KOPT-K1 (cell line): ENCODE results near the gene ANKRD6.
"Not testable (repeated sequence)": the region's sequence is repeated elsewhere in the genome, so short reads cannot be mapped to it uniquely, and the experiment has no call there.

ENCODE experiments used
- H3K27ac ChIP-seq: fragments of 200-600 bp; sonication (generic); 2 replicates; pipeline ENCODE4 v1.5.1; 2016; ENCODE audit warnings: antibody characterized with exemption, mild to moderate bottlenecking, low read depth, low read length; ENCODE audit not compliant: poor library complexity, severe bottlenecking
- H3K36me3 ChIP-seq: fragments of 200-600 bp; sonication (generic); 2 replicates; pipeline ENCODE4 v1.5.1; 2017; ENCODE audit warnings: antibody characterized with exemption, mild to moderate bottlenecking, low read length, moderate library complexity; ENCODE audit not compliant: insufficient read depth
- H3K9me3 ChIP-seq: fragments of 200-600 bp; sonication (generic); 2 replicates; pipeline ENCODE4 v1.5.1; 2017; ENCODE audit warnings: antibody characterized with exemption, low read length, mild to moderate bottlenecking; ENCODE audit not compliant: insufficient read depth, poor library complexity, severe bottlenecking

ANKRD6 gene

GRCh38 chr6:89636412-89636811, 203.5 kb downstream of the ANKRD6 start:
- H3K9me3 ChIP-seq, H3K27ac ChIP-seq: not testable (repeated sequence)
- H3K36me3 ChIP-seq: peaks cover 37% of the 10 kb centered on the region

DNA sequence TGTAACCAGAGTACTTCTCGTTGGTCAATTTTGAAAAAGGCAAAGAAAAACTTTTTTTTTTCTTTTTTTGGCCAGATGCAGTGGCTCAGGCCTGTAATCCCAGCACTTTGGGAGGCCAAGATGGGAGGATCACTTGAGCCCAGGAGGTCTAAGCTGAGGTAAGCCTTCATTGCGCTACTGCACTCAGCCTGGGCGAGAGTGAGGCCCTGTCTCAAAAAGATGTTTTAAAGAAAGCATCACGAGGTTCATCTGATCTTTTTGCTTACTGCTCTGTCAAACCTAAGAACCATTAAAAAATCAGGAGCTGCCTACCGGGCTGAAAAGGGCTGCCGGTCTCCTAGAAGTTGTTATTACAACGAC, 205.0 kb downstream of the ANKRD6 start:
- Histone ChIP-seq H3K9me3 (no peaks in the 10 kb centered on the region), H3K36me3 (peaks cover 48% of the 10 kb centered on the region), H3K27ac (peak overlapping the region; percentile 92)

GRCh38 chr6:89638320-89639195, 205.6 kb downstream of the ANKRD6 start, which contains the start of gene LYRM2:
LYRM2 (minus strand) TSS chr6:89638747; CDS start chr6:89638716, 31 bp downstream.
- Histone ChIP-seq H3K9me3 (no peaks in the 10 kb centered on the region), H3K36me3 (peaks cover 51% of the 10 kb centered on the region), H3K27ac (peak within 1 kb of the TSS; percentile 92)

- Histone ChIP-seq H3K9me3 (no peaks in the 10 kb centered on the region), H3K27ac (no peak overlapping the region), H3K36me3 (peaks cover 59% of the 10 kb centered on the region)
Observed at GRCh38 chr6:89640804-89641203, 207.9 kb downstream of the ANKRD6 start.

DNA sequence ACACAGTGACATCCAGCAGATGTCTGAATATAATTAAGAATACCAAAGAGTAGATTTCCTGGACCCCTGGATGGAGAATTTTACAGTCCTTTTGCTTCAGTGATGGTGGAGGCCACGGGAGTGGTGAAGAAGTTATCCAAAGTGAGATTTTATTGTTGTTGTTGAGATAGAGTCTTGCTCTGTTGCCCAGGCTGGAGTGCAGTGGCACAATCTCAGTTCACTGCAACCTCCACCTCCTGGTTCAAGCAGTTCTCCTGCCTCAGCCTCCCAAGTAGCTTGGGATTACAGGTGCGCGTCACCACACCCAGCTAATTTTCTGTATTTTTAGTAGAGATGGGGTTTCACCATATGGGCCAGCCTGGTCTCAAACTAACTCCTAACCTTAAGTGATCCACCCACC, 208.6 kb downstream of the ANKRD6 start:
- not testable (repeated sequence) for H3K27ac ChIP-seq, H3K9me3 ChIP-seq
- peaks cover 59% of the 10 kb centered on the region for H3K36me3 ChIP-seq

DNA sequence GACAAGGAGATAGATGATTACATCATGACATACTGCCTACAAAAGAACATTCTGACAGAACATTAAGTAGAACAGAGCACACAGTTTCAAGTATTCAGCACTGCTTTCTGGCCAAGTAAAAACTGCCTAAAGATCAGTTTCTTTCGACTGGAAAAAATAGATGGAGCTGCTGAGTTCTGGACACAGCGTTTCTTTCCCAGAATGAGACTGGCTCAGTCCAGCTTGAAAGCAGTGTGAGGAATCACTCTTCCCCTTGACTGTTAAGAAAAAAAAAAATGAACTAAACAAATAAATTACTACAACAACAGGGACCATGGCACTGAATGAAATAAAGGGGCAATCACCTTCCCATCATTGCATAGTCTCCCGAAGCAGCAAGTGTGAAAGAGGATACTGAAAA, 210.0 kb downstream of the ANKRD6 start:
- Histone ChIP-seq H3K9me3 (no peaks in the 10 kb centered on the region), H3K36me3 (peaks cover 65% of the 10 kb centered on the region), H3K27ac (no peak overlapping the region)

DNA sequence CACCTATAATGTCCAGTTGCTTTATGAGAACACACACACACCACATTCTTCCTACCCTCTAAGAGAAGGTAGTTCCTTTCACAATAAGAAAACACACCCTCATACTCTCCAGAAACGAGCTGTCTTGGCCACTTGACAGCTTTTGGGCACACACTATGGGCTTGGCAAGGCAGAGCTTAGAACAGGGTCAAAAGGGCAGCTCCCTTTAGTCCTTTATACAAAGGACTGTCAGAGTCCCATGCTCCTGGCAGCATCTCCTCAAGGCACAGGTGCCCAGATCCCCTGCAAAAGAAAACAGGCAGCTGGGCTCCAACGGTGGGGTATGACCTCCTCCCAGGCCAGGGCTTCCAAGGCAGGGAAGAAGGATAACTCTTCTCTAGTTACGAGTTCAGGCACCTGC, 210.5 kb downstream of the ANKRD6 start:
- no peaks in the 10 kb centered on the region for H3K9me3 ChIP-seq
- H3K36me3 ChIP-seq: peaks cover 69% of the 10 kb centered on the region
- no peak overlapping the region for H3K27ac ChIP-seq

GRCh38 chr6:89644864-89645263, 211.9 kb downstream of the ANKRD6 start:
- Histone ChIP-seq H3K36me3 (peaks cover 84% of the 10 kb centered on the region), H3K27ac (no peak overlapping the region), H3K9me3 (no peaks in the 10 kb centered on the region)

DNA sequence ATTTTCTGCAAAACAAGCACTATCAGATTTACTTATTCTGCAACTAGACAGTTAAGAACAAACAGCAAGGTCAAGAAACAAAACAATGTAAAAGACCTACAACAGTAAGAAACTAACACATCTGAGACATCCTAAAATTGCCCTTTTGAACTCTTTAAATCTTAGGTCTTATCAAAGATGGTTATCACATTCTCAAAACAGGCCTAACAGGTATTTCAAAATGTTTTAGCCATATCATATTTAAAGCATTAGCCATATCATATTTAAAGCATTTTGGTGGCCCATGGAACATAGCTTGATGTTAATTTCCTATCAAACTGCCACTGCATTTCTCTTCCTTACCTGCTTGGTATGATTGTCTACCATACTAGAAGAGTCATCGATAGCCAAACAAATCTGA, 216.7 kb downstream of the ANKRD6 start:
- peaks cover 100% of the 10 kb centered on the region for H3K36me3 ChIP-seq
- H3K27ac ChIP-seq: no peak overlapping the region
- H3K9me3 ChIP-seq: no peaks in the 10 kb centered on the region

DNA sequence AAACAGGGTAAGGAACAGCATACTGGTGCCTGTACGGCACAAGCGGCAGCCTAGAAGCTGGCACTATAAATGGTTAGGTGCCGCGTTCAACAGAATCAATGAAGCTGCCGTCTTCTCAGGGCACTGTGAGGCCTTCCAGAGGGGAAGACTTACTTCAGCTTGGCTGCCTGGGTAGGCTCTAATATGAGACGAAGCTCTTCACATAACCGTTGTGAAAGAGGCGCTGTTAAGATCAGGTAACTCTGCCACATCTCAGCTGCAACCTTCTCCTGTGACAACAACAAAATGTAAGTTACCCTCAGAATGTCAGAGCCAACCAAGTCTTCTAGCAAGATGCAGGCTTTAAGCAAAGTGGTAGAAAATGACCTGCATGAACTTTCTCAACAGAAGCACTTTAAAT, 217.6 kb downstream of the ANKRD6 start:
- Histone ChIP-seq H3K36me3 (peaks cover 100% of the 10 kb centered on the region), H3K9me3 (no peaks in the 10 kb centered on the region), H3K27ac (no peak overlapping the region)

GRCh38 chr6:89655122-89655521, 222.2 kb downstream of the ANKRD6 start:
- H3K36me3 ChIP-seq: peaks cover 100% of the 10 kb centered on the region
- no peaks in the 10 kb centered on the region for H3K9me3 ChIP-seq
- H3K27ac ChIP-seq: no peak overlapping the region

DNA sequence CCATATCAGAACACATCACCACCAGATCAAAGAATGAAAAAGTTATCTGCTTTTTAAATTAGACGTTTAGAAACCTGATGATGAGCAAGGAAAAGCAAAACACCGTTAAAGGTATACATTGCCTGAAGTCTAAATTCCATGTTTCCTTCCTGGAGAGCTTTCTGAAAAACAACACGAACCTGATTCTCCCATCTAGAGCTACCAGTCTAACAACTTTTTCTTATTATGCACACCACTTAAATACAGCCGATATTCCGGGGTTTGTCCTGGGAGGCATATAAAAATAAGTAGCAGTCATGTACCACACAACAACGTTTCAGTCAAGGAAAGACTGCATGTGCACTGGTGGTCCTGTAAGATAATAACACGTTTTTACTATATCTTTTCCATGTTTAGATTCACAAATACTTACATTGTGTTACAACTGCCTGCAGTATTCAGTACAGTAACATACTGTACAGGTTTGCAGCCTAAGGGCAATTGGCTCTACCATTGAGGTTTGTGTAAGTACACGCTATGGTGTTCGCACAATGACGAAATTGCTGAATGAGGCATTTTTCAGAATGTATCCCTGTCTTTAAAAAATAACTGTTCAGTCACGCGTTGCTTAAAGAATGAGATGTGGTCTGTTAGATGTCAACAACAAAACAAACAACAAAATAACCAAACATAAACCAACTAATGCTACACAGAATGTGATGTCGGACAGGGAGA, 224.7 kb downstream of the ANKRD6 start:
- peaks cover 100% of the 10 kb centered on the region for H3K36me3 ChIP-seq
- H3K9me3 ChIP-seq: no peaks in the 10 kb centered on the region
- H3K27ac ChIP-seq: no peak overlapping the region

- Histone ChIP-seq H3K27ac (no peak overlapping the region), H3K9me3 (no peaks in the 10 kb centered on the region), H3K36me3 (peaks cover 100% of the 10 kb centered on the region)
Observed at GRCh38 chr6:89660981-89661380, 228.0 kb downstream of the ANKRD6 start.

- H3K27ac ChIP-seq: no peak overlapping the region
- peaks cover 100% of the 10 kb centered on the region for H3K36me3 ChIP-seq
- H3K9me3 ChIP-seq: no peaks in the 10 kb centered on the region
Observed at GRCh38 chr6:89661559-89661958, 228.6 kb downstream of the ANKRD6 start.

GRCh38 chr6:89662659-89663223, 229.8 kb downstream of the ANKRD6 start:
- no peak overlapping the region for H3K27ac ChIP-seq
- peaks cover 100% of the 10 kb centered on the region for H3K36me3 ChIP-seq
- no peaks in the 10 kb centered on the region for H3K9me3 ChIP-seq
